CD14-positive monocyte (primary cell): ENCODE data around the gene RNF5. TPM values are rescaled to one million over a fixed set of nuclear protein-coding genes. Genes with fewer than 3 reads are reported as not detected.
"Not testable (repeated sequence)": the region's sequence is repeated elsewhere in the genome, so short reads cannot be mapped to it uniquely, and the experiment has no call there.

Source experiments
- DNase-seq, 3 donors: peaks; one replicate each; pipeline ENCODE4 v3.0.0-alpha.2; 2011 to 2022
- H2AFZ ChIP-seq: 2 replicates; pipeline ENCODE4 v1.6.0; 2012; ENCODE audit warnings: mild to moderate bottlenecking, low read depth, low read length, inconsistent platforms; ENCODE audit not compliant: insufficient read depth, poor library complexity, severe bottlenecking
- H3K27ac ChIP-seq, 2 donors: 1 replicate in 1 of 2; 2 replicates in 1 of 2; pipeline ENCODE4 v1.5.1; 2012 to 2013; ENCODE audit warnings: low read length in 2 of 2, control low read depth in 1 of 2, inconsistent platforms in 1 of 2, low read depth in 1 of 2, mild to moderate bottlenecking in 1 of 2
- H3K27me3 ChIP-seq, 2 donors: one replicate each; pipeline versions ENCODE4 v1.6.0 to v1.6.1; 2011 to 2013; ENCODE audit warnings: low read length in 2 of 2; ENCODE audit not compliant: control insufficient read depth in 2 of 2, insufficient read depth in 2 of 2
- H3K36me3 ChIP-seq, 2 donors: replicated peaks in 1 of 2; 1 replicate in 1 of 2; 2 replicates in 1 of 2; pipeline versions ENCODE4 v1.5.1 to v1.6.1; 2012 to 2013; ENCODE audit warnings: low read length in 2 of 2, control low read depth in 1 of 2, inconsistent platforms in 1 of 2, mild to moderate bottlenecking in 1 of 2; ENCODE audit not compliant: insufficient read depth in 2 of 2, control insufficient read depth in 1 of 2
- H3K4me1 ChIP-seq, 2 donors: 1 replicate in 1 of 2; 2 replicates in 1 of 2; pipeline versions ENCODE4 v1.5.1 to v1.6.1; 2012 to 2013; ENCODE audit warnings: low read length in 2 of 2, control low read depth in 1 of 2, inconsistent platforms in 1 of 2, mild to moderate bottlenecking in 1 of 2, moderate library complexity in 1 of 2; ENCODE audit not compliant: insufficient read depth in 2 of 2, control insufficient read depth in 1 of 2
- H3K4me2 ChIP-seq: replicated peaks from 2 replicates; pipeline ENCODE3; 2012; ENCODE audit warnings: low read length, moderate library complexity, mild to moderate bottlenecking; ENCODE audit not compliant: poor library complexity, severe bottlenecking; ENCODE audit errors: extremely low read depth
- H3K4me3 ChIP-seq, 3 experiments: fragments of 200-600 bp in 1 of 3; sonication (generic) in 1 of 3; replicated peaks in 1 of 3; 1 replicate in 2 of 3; 2 replicates in 1 of 3; pipeline ENCODE4 v1.5.1; 2011 to 2013; ENCODE audit warnings: low read length in 3 of 3, mild to moderate bottlenecking in 3 of 3, control low read depth in 2 of 3, low read depth in 2 of 3, inconsistent platforms in 1 of 3, moderate library complexity in 1 of 3
- H3K79me2 ChIP-seq: 2 replicates; pipeline ENCODE4 v1.6.0; 2012; ENCODE audit warnings: mild to moderate bottlenecking, control low read depth, inconsistent platforms, low read length, moderate library complexity; ENCODE audit not compliant: insufficient read depth
- H3K9ac ChIP-seq: 2 replicates; pipeline ENCODE4 v1.6.0; 2017; ENCODE audit warnings: low read length, mild to moderate bottlenecking; ENCODE audit not compliant: insufficient read depth, poor library complexity, severe bottlenecking
- H3K9me3 ChIP-seq, 2 donors: replicated peaks in 1 of 2; 1 replicate in 1 of 2; 2 replicates in 1 of 2; pipeline versions ENCODE4 v1.5.1 to v1.6.1; 2012 to 2013; ENCODE audit warnings: low read length in 2 of 2, control low read depth in 1 of 2; ENCODE audit not compliant: control insufficient read depth in 1 of 2, insufficient read depth in 1 of 2
- H4K20me1 ChIP-seq: 2 replicates; pipeline ENCODE4 v1.6.0; 2012; ENCODE audit warnings: mild to moderate bottlenecking, low read length, control low read depth, moderate library complexity; ENCODE audit not compliant: insufficient read depth
- H3K27ac Mint-ChIP-seq, 7 donors: one replicate each; pipeline ENCODE4 v1.8.0; 2020; ENCODE audit warnings: mild to moderate bottlenecking in 7 of 7, mixed read lengths in 7 of 7, moderate library complexity in 6 of 7, inconsistent platforms in 2 of 7
- H3K27me3 Mint-ChIP-seq, 3 donors: one replicate each; pipeline ENCODE4 v1.8.0; 2021 to 2022; ENCODE audit warnings: low read depth in 3 of 3, mild to moderate bottlenecking in 3 of 3, mixed read lengths in 3 of 3, moderate library complexity in 3 of 3, inconsistent platforms in 1 of 3
- H3K36me3 Mint-ChIP-seq, 2 donors: one replicate each; pipeline ENCODE4 v1.8.0; 2020; ENCODE audit warnings: mixed read lengths in 2 of 2, inconsistent platforms in 1 of 2, mild to moderate bottlenecking in 1 of 2
- H3K4me1 Mint-ChIP-seq: one replicate; pipeline ENCODE4 v1.8.0; 2020; ENCODE audit warnings: mild to moderate bottlenecking, mixed read lengths
- H3K4me3 Mint-ChIP-seq, 2 donors: one replicate each; pipeline ENCODE4 v1.8.0; 2020; ENCODE audit warnings: mild to moderate bottlenecking in 2 of 2, mixed read lengths in 2 of 2, moderate library complexity in 1 of 2
- H3K9me3 Mint-ChIP-seq, 7 donors: one replicate each; pipeline ENCODE4 v1.8.0; 2020 to 2022; ENCODE audit warnings: mixed read lengths in 7 of 7, mild to moderate bottlenecking in 6 of 7, moderate library complexity in 6 of 7, inconsistent platforms in 2 of 7
- WGBS: methylation state at CpG from one replicate; pipeline ENCODE4 v1.1.5; 2013; ENCODE audit warnings: missing lambda C conversion rate; ENCODE audit not compliant: insufficient coverage; 5-methylcytosine and 5-hydroxymethylcytosine counted together
- intact Hi-C, 2 donors: fragments of 100-400 bp; cut with micrococcal nuclease; formaldehyde crosslinking; loops; one replicate each; pipeline versions ENCODE4 v1.15.0 to v1.15.1; 2023
- polyA plus RNA-seq, 3 donors: library from polyadenylated mRNA; depleted of rRNA in 1 of 3; unstranded in 2 of 3; stranded (reverse) in 1 of 3; fragments of 300-500 nt in 2 of 3; fragments of >200 nt in 1 of 3; fragmentation: Illumina TruSeq in 2 of 3; gene quantifications; 1 replicate in 2 of 3; 2 replicates in 1 of 3; pipeline ENCODE4 v1.2.3, GENCODE V29; 2012 to 2021
- TF ChIP-seq, protein P1 (sequence below): fragments of 200-600 bp; IDR thresholded peaks from one replicate; pipeline ENCODE4 v1.8.0; 2022; ENCODE audit warnings: antibody characterized with exemption, mild to moderate bottlenecking

Gene RNF5
- polyA plus RNA-seq, 3 donors, result 62.2 to 108 (median 83.5) TPM

DNA sequence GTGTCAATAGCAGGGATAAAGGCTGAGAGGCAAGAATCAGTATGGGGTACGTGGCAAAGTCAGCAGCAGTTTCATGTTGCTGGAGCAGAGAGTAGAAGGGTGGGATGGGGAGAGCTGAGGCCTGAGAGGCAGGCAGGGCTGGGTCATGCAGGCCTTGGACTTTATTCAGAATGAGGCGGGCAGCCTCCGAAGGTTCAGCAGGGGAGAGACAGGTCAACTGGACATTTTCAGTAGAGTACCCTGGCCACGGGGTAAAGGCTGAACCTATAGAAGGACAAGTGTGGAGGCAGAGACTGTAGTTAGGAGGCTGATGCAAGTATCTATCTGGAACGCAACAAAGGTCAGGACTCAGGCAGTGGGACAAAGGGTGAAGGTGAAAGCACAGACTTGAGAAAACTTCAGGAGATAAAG is 32.0 kb downstream of the RNF5 start:
- Histone ChIP-seq H3K4me3 (no peak overlapping the region), H3K79me2 (no peaks in the 10 kb centered on the region), H2AFZ (no peak overlapping the region), H3K4me1 (no peaks in the 10 kb centered on the region), H4K20me1 (no peaks in the 10 kb centered on the region), H3K36me3 (no peaks in the 10 kb centered on the region), H3K27ac (no peak overlapping the region), H3K4me2 (no peak overlapping the region), H3K9me3 (no peaks in the 10 kb centered on the region), H3K27me3 (no peaks in the 10 kb centered on the region), H3K9ac (no peak overlapping the region)
- peaks cover 4% of the 10 kb centered on the region for H3K4me1 Mint-ChIP-seq
- TF ChIP-seq, protein P1, sequence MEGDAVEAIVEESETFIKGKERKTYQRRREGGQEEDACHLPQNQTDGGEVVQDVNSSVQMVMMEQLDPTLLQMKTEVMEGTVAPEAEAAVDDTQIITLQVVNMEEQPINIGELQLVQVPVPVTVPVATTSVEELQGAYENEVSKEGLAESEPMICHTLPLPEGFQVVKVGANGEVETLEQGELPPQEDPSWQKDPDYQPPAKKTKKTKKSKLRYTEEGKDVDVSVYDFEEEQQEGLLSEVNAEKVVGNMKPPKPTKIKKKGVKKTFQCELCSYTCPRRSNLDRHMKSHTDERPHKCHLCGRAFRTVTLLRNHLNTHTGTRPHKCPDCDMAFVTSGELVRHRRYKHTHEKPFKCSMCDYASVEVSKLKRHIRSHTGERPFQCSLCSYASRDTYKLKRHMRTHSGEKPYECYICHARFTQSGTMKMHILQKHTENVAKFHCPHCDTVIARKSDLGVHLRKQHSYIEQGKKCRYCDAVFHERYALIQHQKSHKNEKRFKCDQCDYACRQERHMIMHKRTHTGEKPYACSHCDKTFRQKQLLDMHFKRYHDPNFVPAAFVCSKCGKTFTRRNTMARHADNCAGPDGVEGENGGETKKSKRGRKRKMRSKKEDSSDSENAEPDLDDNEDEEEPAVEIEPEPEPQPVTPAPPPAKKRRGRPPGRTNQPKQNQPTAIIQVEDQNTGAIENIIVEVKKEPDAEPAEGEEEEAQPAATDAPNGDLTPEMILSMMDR, result no peak
- H3K27ac Mint-ChIP-seq, result no peak overlapping the region
- intact Hi-C loops, result no loop called here
- DNase-seq, result no peak
- WGBS, result 94% methylated on average over 5 of the region's 5 CpGs
- H3K4me3 Mint-ChIP-seq, result no peak overlapping the region
- no peaks in the 10 kb centered on the region for H3K36me3 Mint-ChIP-seq
- peaks cover 0 to 4% (median 0%) of the 10 kb centered on the region in 7 donors for H3K9me3 Mint-ChIP-seq
- peaks cover 10 to 15% (median 10%) of the 10 kb centered on the region in 3 donors for H3K27me3 Mint-ChIP-seq

DNA sequence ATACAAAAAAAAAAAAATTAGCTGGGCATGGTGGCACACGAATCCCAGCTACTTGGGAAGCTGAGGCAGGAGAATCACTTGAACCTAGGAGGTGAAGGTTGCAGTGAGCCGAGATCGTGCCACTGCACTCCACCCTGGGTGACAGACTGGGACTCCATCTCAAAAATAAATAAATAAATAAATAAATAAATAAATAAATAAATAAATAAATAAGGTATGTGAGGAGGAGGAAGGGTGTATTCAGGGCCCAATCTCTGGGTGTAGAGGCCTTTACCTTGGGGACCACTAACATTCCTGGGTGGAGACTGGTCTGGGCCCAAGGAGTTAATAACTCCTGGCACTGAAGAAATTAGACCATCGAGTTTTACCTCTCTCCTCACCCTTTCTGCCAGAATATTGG is 33.2 kb downstream of the RNF5 start:
- H3K9me3 ChIP-seq, H3K36me3 ChIP-seq, intact Hi-C loops, H3K4me2 ChIP-seq, H3K36me3 Mint-ChIP-seq, H3K27me3 ChIP-seq, H3K9ac ChIP-seq, DNase-seq, H3K4me1 Mint-ChIP-seq, H2AFZ ChIP-seq, H3K27ac ChIP-seq, H3K79me2 ChIP-seq, H3K4me3 Mint-ChIP-seq, H3K9me3 Mint-ChIP-seq, H3K4me3 ChIP-seq, H4K20me1 ChIP-seq, H3K4me1 ChIP-seq, H3K27ac Mint-ChIP-seq: not testable (repeated sequence)
- 78% methylated on average over 1 of the region's 4 CpGs for WGBS
- peaks cover 9 to 14% (median 9%) of the 10 kb centered on the region in 3 donors for H3K27me3 Mint-ChIP-seq
